ENCODE results near the gene ATP8A1.
"Not testable (repeated sequence)": the region's sequence is repeated elsewhere in the genome, so short reads cannot be mapped to it uniquely, and the experiment has no call there.

The ATP8A1 gene

DNA sequence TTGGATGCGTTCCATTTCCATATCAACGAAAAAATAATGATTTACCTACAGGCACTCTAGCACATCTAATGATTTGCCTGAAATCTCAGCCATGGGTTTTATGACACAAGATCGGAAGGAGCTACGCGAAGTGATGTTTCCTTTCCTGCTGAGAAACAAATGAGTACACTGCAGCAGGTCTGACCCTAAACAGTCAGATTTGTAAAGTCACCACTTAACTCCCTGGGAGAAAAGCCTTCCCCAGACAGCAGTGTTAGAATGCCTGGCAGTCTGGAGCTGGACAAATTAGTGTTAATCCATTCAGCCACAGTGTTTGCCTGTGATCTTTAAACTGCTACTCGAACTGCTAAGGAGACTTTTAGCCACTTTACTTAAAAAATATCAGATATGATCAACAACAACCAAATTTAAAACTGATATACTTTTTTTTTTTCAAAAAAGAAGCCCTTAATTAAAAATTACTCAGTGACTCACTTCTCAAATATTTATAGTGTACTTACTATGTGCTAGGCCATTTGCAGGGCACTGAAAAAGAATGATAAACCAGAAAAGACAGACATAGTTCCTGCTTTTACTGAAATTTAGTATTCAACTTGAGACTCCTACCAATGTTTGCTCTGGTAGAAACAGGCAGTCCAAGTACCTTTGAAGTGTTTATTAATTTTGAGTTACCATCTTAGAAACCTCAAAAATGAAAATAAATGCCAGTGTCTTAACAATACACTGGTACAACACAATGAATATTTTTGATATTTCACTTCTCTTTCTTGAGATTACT, 155.1 kb downstream of the ATP8A1 start:
- H3K27me3 ChIP-seq (ENCODE audit: control insufficient read depth, insufficient read depth, low read length), result no peaks in the 10 kb centered on the region
- no peak overlapping the region for H3K27ac ChIP-seq (ENCODE audit: low read depth, low read length)
- peaks cover 3% of the 10 kb centered on the region for H3K4me1 ChIP-seq (ENCODE audit: control insufficient read depth, insufficient read depth, low read length)
- H3K9ac ChIP-seq (ENCODE audit: low read length), result no peak overlapping the region
- H3K36me3 ChIP-seq (ENCODE audit: control insufficient read depth, insufficient read depth, low read length), result no peaks in the 10 kb centered on the region
- H3K4me3 ChIP-seq (ENCODE audit: low read length), result no peak overlapping the region

DNA sequence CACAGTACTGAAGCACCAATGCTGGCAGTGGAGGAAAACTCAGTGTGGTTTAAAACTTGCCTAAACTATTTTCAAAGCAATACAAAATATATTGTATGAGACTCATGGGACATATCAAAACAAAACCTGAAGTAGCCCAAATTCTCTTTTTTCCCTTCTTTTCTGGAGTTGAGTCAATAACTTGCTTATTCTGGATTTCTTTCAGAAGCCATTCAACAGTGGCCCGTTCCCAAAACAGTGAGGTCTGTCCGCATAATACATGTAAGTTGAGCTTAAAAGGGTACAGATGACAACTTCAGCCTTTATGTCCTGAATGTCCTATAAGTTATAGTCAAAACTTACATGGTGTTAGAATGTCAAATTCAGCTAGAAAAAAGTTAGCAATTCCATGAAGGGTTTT, 158.9 kb downstream of the ATP8A1 start:
- Histone ChIP-seq H3K4me3 (ENCODE audit: low read length) (no peak overlapping the region), H3K9ac (ENCODE audit: low read length) (no peak overlapping the region), H3K27me3 (ENCODE audit: control insufficient read depth, insufficient read depth, low read length) (no peaks in the 10 kb centered on the region), H3K4me1 (ENCODE audit: control insufficient read depth, insufficient read depth, low read length) (peaks cover 3% of the 10 kb centered on the region), H3K27ac (ENCODE audit: low read depth, low read length) (no peak overlapping the region), H3K36me3 (ENCODE audit: control insufficient read depth, insufficient read depth, low read length) (no peaks in the 10 kb centered on the region)

DNA sequence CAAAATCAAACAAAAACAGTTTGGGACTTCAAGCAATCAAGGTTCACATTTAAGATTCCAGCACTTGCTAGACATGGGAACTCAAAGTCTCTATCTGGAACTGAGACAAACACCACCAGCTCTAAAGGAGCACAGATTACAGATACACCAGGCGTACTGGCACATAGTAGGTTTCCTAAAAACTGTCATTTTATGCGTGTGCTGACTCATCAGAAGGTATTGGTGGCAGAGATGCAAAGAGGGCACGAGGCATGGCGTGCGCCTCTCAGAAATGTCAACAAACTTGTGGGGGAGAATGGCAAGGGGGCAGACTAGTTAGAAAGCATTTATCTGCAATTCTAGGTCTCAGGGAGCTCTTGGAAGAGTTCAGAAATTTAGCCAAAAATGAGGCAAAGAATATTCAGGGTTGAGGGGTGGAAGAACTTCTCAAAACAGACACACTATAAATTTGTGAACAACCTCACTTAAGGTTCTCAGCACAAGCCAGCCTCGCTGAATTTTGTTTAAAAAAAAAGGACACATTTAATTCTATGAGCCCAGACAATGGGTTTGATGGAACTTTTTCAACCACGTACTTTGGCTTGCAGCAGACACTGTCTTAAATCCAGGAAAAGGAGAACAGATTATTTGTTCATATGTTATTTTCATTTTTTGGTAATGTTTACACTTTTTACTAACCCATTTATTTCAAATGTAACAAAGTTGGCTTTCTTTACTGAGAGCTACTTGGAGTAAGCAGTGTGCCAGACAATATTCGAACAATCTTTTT, 159.6 kb downstream of the ATP8A1 start:
- no peaks in the 10 kb centered on the region for H3K27me3 ChIP-seq (ENCODE audit: control insufficient read depth, insufficient read depth, low read length)
- H3K4me1 ChIP-seq (ENCODE audit: control insufficient read depth, insufficient read depth, low read length), result peaks cover 3% of the 10 kb centered on the region
- H3K27ac ChIP-seq (ENCODE audit: low read depth, low read length), result no peak overlapping the region
- H3K4me3 ChIP-seq (ENCODE audit: low read length), result no peak overlapping the region
- no peak overlapping the region for H3K9ac ChIP-seq (ENCODE audit: low read length)
- no peaks in the 10 kb centered on the region for H3K36me3 ChIP-seq (ENCODE audit: control insufficient read depth, insufficient read depth, low read length)

DNA sequence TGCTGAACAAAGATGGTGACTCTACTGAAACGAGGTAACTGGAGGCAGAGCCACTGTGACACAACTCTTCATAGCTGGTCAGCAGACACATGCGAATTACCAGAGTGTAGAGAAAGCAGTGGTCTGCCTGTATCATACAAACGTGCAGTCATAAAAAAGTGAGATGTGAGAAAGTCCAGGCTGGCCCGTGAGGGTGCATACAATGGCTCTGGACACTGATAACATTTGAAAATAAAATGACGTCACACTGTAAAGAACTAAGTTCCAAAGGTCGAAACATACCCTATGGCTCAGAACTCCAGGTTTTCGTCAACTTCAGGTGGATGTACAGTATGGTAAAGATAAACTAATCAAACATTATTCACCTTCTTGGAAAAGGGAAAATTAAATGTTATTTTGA, 163.9 kb downstream of the ATP8A1 start:
- H3K27ac ChIP-seq (ENCODE audit: low read depth, low read length), result no peak overlapping the region

DNA sequence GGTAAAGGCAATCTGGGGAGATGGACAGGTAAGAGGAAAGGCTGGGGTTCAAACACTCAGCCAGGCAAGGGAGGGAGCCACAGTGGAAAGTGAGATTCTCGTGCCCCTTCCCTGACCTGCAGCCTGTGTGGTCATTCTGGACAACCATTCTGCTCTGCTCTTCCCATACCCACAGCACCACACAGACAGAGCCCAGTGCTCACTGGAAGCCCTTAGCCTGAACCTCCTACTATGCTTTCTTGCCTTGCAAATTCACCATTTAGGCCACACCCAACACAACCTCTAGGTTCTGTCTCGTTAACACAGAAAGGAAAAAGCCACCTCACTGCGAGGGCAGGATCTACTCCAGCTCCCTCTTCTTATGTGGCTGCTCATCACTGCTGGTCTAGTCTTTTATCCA, 166.9 kb downstream of the ATP8A1 start:
- no peak overlapping the region for H3K4me3 ChIP-seq (ENCODE audit: low read length)
- H3K36me3 ChIP-seq (ENCODE audit: control insufficient read depth, insufficient read depth, low read length), result no peaks in the 10 kb centered on the region
- H3K27me3 ChIP-seq (ENCODE audit: control insufficient read depth, insufficient read depth, low read length), result no peaks in the 10 kb centered on the region
- H3K27ac ChIP-seq (ENCODE audit: low read depth, low read length), result no peak overlapping the region
- no peak overlapping the region for H3K9ac ChIP-seq (ENCODE audit: low read length)
- H3K4me1 ChIP-seq (ENCODE audit: control insufficient read depth, insufficient read depth, low read length), result no peaks in the 10 kb centered on the region

More for the DNA sequence above, 163.9 kb downstream of the ATP8A1 start:
- H3K27me3 ChIP-seq (ENCODE audit: control insufficient read depth, insufficient read depth, low read length), result no peaks in the 10 kb centered on the region
- peaks cover 3% of the 10 kb centered on the region for H3K4me1 ChIP-seq (ENCODE audit: control insufficient read depth, insufficient read depth, low read length)
- no peak overlapping the region for H3K9ac ChIP-seq (ENCODE audit: low read length)
- no peaks in the 10 kb centered on the region for H3K36me3 ChIP-seq (ENCODE audit: control insufficient read depth, insufficient read depth, low read length)
- H3K4me3 ChIP-seq (ENCODE audit: low read length), result no peak overlapping the region

DNA sequence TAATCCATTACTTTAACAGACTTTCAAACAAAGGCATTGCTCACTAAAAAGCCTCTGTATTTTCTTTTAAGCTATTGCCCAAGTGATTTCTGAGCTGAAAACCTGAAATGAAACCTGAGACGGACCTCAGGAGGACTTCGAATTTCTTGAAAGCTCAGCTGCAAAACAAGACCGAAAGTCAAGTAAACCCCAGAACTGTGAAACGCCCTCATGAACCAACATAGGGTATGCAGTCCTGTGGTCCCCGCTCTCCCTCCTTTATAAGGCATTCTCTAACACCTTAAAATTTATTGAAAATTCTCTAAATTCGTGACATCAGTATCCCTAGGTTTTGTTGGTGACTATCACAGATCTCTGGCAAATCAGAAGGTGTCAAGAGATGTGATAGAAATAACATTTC, 167.8 kb downstream of the ATP8A1 start:
- H3K27ac ChIP-seq (ENCODE audit: low read depth, low read length), result no peak overlapping the region
- H3K4me1 ChIP-seq (ENCODE audit: control insufficient read depth, insufficient read depth, low read length), result no peaks in the 10 kb centered on the region
- no peaks in the 10 kb centered on the region for H3K27me3 ChIP-seq (ENCODE audit: control insufficient read depth, insufficient read depth, low read length)
- H3K9ac ChIP-seq (ENCODE audit: low read length), result no peak overlapping the region
- no peak overlapping the region for H3K4me3 ChIP-seq (ENCODE audit: low read length)
- no peaks in the 10 kb centered on the region for H3K36me3 ChIP-seq (ENCODE audit: control insufficient read depth, insufficient read depth, low read length)

DNA sequence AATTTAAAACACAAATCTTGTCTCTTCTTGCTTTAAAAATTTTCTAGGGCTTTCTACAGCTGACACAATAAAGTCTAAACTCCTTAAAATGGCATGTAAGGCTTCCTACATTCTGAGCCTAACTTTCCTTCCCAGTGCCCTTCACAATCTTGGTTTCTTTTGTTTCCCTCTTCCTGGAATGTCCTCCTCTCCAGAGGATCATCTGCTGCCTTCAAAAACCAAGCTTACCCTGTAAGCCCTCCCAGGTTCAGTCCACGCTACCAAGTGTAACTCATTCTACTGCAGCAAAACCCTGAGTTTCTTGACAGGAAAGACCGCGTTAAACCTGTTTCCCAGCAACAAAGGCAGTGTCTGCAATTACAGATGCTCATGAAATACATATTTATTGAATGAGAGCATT, 168.4 kb downstream of the ATP8A1 start:
- Histone ChIP-seq H3K4me1 (ENCODE audit: control insufficient read depth, insufficient read depth, low read length) (no peaks in the 10 kb centered on the region), H3K9ac (ENCODE audit: low read length) (no peak overlapping the region), H3K27ac (ENCODE audit: low read depth, low read length) (no peak overlapping the region), H3K4me3 (ENCODE audit: low read length) (no peak overlapping the region), H3K27me3 (ENCODE audit: control insufficient read depth, insufficient read depth, low read length) (no peaks in the 10 kb centered on the region), H3K36me3 (ENCODE audit: control insufficient read depth, insufficient read depth, low read length) (no peaks in the 10 kb centered on the region)

DNA sequence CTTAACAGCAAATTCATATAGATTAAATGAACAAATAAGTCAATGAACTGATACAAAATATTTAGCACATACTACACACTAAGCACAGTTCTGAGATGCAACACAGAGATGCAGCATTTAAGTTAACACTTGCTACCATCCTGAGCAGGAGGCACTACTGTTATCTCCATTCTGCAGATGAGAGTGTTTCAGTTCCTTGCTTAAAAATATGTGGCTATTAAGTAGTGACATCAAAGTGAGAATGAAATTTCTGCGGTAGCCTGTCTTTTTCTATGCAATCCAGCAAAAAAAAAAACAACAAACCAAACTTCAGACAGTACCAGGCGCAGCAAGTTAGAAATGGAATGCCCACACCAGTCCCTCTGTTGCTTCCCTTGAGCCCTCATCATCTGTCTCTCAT, 168.8 kb downstream of the ATP8A1 start:
- Histone ChIP-seq H3K4me1 (ENCODE audit: control insufficient read depth, insufficient read depth, low read length) (no peaks in the 10 kb centered on the region), H3K4me3 (ENCODE audit: low read length) (no peak overlapping the region), H3K27me3 (ENCODE audit: control insufficient read depth, insufficient read depth, low read length) (no peaks in the 10 kb centered on the region), H3K36me3 (ENCODE audit: control insufficient read depth, insufficient read depth, low read length) (no peaks in the 10 kb centered on the region), H3K27ac (ENCODE audit: low read depth, low read length) (no peak overlapping the region), H3K9ac (ENCODE audit: low read length) (no peak overlapping the region)

DNA sequence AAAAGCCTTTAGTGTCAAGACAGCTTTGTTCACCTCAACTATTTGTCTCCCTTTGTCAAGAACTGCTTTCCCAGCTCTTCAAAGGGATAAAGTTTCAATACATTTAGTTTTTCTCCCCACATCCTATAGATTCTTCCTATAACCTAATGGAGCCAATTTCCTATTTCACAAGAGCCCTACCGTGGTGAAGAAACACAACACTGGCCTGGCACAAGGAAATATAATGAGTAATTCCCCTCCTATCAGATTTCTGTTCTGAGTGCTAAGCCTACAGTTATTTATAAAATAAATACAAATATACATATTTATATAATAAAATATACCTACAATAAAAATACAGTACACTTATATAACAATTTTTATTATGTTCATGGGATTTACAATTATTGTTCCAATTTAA, 169.7 kb downstream of the ATP8A1 start:
- Histone ChIP-seq H3K4me1 (ENCODE audit: control insufficient read depth, insufficient read depth, low read length) (no peaks in the 10 kb centered on the region), H3K9ac (ENCODE audit: low read length) (no peak overlapping the region), H3K27ac (ENCODE audit: low read depth, low read length) (no peak overlapping the region), H3K27me3 (ENCODE audit: control insufficient read depth, insufficient read depth, low read length) (no peaks in the 10 kb centered on the region), H3K36me3 (ENCODE audit: control insufficient read depth, insufficient read depth, low read length) (no peaks in the 10 kb centered on the region), H3K4me3 (ENCODE audit: low read length) (no peak overlapping the region)

DNA sequence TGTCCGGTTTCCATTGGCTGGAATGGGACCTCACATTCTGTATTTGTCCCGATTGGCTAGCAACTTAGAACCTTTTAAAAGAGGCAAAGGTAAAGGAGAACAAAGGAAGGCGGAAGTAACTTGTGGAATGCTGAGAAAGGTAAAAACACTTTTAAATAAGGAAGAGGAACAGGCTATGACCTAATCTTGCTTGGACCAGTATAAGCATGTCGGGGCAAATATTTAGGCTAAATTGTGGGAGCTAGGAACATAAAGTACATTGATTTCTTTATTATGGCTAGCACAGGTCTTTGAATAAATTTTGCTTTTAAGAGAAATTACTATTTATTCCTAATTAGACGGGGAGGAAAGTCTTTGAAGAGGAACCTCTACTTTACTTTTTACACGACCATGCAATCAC, 170.7 kb downstream of the ATP8A1 start:
- H3K27me3 ChIP-seq (ENCODE audit: control insufficient read depth, insufficient read depth, low read length); H3K27ac ChIP-seq (ENCODE audit: low read depth, low read length); H3K4me3 ChIP-seq (ENCODE audit: low read length); H3K4me1 ChIP-seq (ENCODE audit: control insufficient read depth, insufficient read depth, low read length); H3K36me3 ChIP-seq (ENCODE audit: control insufficient read depth, insufficient read depth, low read length); H3K9ac ChIP-seq (ENCODE audit: low read length): not testable (repeated sequence)

DNA sequence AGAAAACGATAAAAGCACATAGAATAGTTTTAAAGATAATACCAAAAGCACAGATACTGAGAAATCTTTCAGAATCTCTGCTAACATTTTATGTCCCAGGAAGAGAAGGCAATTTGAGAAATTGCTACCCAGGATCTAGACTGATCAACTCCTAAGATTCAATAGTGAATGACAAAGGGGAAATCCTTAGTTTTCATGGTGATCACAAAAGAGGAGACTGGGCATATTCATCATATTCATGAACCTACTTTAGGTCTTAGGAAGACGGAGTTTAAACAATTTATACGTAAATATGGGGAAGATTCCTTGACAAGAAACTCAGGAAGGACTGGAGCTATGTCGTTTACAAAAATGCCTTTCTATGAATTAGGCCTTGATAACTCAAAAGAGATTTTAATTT, 172.3 kb downstream of the ATP8A1 start:
- no peaks in the 10 kb centered on the region for H3K36me3 ChIP-seq (ENCODE audit: control insufficient read depth, insufficient read depth, low read length)
- H3K27ac ChIP-seq (ENCODE audit: low read depth, low read length), result no peak overlapping the region
- no peak overlapping the region for H3K4me3 ChIP-seq (ENCODE audit: low read length)
- no peaks in the 10 kb centered on the region for H3K27me3 ChIP-seq (ENCODE audit: control insufficient read depth, insufficient read depth, low read length)
- H3K9ac ChIP-seq (ENCODE audit: low read length), result no peak overlapping the region
- no peaks in the 10 kb centered on the region for H3K4me1 ChIP-seq (ENCODE audit: control insufficient read depth, insufficient read depth, low read length)

DNA sequence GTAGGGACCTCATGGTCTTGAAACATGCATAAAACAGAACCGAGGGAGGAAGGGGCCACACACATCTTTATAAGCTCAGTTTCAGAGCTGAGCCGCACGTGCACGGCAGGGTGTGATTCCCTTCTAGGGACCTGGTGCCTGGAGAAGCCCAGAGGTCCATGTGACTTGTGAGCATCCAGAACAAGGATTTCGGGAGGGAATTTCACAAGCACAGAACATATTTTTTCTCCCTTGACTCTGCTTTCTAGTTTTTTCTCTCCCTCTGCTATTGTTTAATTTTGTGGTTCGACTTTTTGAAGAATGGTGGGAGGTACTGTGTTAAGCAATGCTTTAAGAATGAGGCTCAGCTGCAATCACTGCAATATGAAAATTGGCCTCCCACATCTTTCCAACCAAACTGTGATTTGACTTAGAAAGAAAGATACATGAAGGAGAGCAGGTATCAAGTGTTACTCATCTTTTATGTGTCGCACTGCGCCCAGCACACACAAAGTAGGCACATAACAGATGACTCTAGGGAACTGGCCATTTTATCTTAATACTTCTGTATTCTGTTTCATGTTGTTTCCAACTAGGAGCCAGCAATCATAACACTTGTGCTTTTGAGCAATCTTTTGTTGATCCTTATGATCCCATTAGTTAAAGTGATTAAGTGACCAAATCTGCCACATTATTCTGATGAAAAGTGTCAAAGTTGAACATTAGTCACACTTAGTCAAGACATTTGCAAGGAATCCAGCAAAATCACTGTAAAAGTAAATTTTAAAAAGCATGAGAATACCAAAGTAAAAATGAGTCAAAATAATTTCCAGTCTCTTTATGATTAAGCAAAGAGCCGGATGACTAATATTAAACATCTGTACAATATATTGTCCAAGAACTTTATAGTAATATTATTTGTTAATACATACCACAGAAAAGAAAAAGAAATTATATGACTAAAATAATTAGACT, 173.2 kb downstream of the ATP8A1 start:
- H3K4me3 ChIP-seq (ENCODE audit: low read length), result no peak overlapping the region
- H3K36me3 ChIP-seq (ENCODE audit: control insufficient read depth, insufficient read depth, low read length), result no peaks in the 10 kb centered on the region
- H3K27ac ChIP-seq (ENCODE audit: low read depth, low read length), result no peak overlapping the region
- no peak overlapping the region for H3K9ac ChIP-seq (ENCODE audit: low read length)
- H3K27me3 ChIP-seq (ENCODE audit: control insufficient read depth, insufficient read depth, low read length), result no peaks in the 10 kb centered on the region
- no peaks in the 10 kb centered on the region for H3K4me1 ChIP-seq (ENCODE audit: control insufficient read depth, insufficient read depth, low read length)

Measured in rectal smooth muscle tissue (tissue), 1 donor.